HG03469 (cell line): ENCODE results near the gene LRRC31.

Source experiments
- ATAC-seq: cut with Tn5 transposase; IDR thresholded peaks from one replicate; pipeline ENCODE4 v1.9.1; 2021; ENCODE audit warnings: mild to moderate bottlenecking, moderate library complexity, moderate number of reproducible peaks; ENCODE audit not compliant: unreplicated experiment

LRRC31 gene

GRCh38 chr3:169864270-169864669 is 5.5 kb downstream of the LRRC31 start:
- no peak for ATAC-seq

- ATAC-seq, result no peak
Observed at GRCh38 chr3:169863458-169863899, 6.3 kb downstream of the LRRC31 start.

DNA sequence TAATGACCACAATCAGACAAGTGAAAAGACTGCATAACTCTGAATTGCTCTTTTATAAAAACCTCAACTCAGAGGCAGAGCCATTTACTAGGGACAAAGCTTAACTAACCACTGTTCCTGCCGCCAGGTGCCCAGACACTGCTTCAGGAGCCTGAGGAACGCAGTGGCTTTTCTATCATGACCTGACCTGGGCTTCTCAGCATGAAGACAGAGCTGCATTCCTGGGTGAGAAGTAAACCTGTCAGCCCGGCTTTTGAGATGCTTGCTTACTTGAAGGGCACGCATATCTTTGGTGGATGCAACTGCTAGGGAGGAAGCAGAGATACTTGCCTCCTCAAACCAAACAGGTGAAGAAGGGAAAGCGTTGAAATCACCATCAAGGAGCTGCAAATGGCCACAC is 7.9 kb downstream of the LRRC31 start:
- no peak for ATAC-seq

- no peak for ATAC-seq
Observed at GRCh38 chr3:169857811-169858210, 11.9 kb downstream of the LRRC31 start.

- no peak for ATAC-seq
Observed at GRCh38 chr3:169855514-169855913, 14.2 kb downstream of the LRRC31 start.

DNA sequence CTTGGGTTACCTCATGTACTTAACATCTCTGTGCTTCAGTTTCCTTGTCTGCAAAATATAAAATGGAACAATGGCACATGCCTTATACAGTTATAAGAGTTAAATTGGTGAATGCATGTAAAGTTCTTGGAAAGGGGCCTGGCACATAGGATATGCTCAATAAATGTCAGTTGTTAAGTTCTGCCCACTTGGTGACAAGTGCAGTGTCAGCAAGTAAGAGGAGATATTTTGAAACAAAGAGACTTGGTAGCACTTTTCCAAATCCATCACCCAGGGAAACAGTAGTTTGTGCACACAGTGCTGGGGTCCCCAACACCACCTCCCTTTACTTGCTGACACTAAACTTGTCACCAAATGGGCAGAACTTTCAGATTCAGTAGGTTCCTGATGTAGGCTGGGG is 19.1 kb downstream of the LRRC31 start:
- ATAC-seq, result no peak

DNA sequence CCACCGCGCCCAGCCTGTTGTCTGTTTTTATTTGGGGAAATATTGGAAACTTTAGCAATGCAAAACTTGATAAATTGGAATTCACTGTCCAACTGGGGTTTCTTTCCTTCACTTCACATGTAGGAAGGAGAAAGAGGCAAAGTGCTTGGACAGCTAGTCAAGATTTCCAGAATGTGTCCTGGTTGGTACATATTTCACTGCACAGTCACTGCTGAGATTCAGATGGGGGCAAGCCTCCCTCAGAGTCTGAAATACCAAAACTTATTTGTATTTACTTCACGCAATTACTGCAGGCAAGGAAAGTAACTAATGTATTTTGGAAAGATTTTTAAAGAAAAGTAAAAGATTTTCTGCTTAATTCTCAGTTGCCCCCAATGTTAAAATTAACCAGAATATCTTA is 21.0 kb downstream of the LRRC31 start:
- ATAC-seq, result no peak

DNA sequence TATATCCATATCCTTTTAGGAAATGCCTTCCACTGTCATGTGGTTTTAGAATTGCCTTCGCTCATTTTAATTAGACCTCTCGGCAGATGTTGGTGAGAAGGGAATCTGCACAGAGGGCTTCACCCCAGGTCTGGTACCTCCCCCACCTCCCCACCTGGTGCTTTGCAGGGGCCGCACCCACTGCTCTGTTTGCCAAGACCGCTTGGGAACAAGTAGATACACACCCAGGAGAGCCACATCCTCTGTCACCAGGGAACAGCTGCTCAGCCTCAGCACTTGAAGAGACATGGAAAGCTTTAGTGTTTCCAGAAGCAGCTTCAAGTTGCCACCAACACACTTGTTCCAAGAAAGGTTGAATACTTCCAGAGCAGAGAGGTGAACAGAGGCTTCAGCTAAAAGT is 21.8 kb downstream of the LRRC31 start:
- no peak for ATAC-seq

DNA sequence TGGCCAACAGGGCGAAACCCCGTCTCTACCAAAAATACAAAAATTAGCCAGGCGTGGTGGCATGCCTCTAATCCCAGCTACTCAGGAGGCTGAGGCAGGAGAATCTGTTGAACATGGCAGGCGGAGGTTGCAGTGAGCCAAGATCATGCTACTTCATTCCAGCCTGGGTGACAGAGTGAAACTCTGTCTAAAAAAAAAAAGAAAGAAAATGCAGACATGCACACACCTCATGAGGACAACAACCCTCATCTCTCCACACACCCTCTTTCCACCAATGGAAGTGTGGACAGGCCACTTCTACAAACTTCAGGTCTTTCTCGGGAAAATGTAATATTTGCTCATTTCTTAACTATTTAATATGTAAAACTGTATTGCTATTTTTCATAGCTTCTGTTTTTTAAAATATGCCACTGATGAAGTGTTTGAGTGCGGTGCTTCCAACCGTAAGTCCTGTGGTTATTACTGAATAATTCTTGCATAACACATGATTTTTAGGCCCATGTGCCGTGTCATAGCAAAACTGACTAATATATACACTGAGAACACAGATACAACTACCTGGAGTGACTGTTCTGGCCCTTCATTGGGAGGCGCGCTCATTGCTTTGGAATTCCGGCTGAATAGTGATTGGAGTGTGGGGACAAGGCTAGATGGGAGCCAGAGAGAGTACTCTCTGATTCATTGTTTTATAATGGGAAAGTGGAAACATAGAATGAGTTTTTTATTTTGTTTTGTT is 23.1 kb downstream of the LRRC31 start:
- peak; percentile 97 for ATAC-seq

GRCh38 chr3:169842960-169843359 is 26.8 kb downstream of the LRRC31 start:
- ATAC-seq, result no peak

DNA sequence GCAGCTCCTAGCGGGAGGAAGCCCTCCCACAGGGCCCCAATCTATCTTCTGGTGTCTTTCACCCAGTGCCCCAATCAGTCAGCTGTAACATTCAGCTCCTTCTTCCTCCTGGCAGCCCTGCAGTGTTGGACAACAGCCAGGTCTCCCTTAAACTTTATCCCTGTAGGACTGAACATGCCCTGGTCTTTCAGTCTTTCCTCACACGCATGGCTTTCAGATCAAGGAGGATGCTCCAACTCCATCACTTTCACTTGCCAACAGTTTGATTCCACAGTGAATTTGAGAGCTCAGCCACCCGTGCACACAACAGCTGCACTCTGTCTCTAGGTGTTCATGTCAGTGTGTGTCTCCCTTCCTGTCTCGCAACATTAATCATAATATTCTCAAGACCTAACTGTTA is 28.6 kb downstream of the LRRC31 start:
- peak; percentile 74 for ATAC-seq

DNA sequence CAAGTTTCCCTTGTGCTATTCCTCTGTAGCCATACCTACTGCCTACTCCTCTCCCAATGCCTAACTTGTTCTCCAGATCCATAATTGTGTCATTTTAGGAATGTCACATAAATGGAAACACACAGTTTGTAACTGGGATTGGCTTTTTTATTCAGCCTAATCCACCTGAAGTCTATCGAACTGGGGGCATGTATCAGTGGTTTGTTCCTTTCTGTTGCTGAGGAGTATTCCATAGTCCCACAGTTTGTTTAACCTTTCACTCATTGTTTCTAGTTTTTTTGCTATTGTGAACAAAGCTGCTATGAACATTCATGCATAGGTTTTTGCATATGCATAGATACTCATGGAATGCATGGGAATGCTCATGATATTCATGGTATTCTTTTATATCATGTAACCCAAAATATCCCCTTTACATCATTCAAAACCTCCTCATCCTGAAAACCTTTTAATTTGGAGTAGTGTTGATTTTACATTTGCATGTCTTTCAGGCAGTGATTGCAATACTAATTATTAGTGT is 31.2 kb downstream of the LRRC31 start:
- no peak for ATAC-seq

GRCh38 chr3:169836942-169837275 is 32.8 kb downstream of the LRRC31 start:
- ATAC-seq, result no peak

GRCh38 chr3:169836078-169836941 is 33.4 kb downstream of the LRRC31 start:
- peak; percentile 71 for ATAC-seq

GRCh38 chr3:169835533-169835932 is 34.2 kb downstream of the LRRC31 start:
- ATAC-seq, result no peak

- ATAC-seq, result no peak
Observed at GRCh38 chr3:169827712-169828111, 42.0 kb downstream of the LRRC31 start.

DNA sequence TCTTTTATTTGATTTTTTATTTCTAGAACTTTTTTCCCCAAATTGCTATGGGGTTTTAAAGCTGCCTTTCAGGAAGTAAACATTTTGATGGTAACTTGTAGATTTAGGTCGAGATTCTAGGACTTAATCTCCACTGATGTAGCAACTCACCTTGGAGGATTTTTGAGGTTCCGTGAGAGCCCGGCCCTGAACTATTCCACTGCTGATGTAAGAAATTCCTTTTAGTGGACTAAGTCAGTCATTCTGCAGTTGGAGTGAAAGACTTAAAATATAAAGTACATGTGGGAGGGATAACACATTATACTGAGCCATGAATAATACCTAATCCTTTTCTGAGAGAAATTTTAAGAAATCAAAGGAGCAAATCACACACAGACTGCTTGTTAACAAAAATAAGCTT is 44.4 kb downstream of the LRRC31 start:
- ATAC-seq, result no peak

GRCh38 chr3:169822983-169823382 is 46.8 kb downstream of the LRRC31 start:
- ATAC-seq, result no peak

GRCh38 chr3:169822540-169822939 is 47.2 kb downstream of the LRRC31 start:
- no peak for ATAC-seq

GRCh38 chr3:169822091-169822490 is 47.6 kb downstream of the LRRC31 start:
- ATAC-seq, result no peak

DNA sequence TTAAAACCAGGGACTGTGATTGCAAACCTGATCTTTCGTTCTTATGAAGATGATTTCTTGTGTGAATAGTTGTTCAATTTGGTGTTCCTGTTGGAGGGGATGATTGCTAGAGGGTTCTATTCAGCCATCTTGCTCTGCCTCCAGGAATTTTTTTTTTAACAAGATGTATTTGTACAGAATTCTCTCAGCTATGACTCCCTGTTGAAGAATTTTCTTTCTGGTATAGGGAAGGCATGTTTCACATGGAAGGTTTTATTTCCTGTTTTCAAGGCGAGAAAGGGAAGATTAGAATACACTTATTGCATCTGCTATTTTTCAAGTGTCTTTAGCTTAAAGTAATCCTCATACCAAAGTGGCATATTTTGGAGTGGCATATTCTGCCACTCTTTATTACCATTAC is 51.4 kb downstream of the LRRC31 start:
- ATAC-seq, result no peak

DNA sequence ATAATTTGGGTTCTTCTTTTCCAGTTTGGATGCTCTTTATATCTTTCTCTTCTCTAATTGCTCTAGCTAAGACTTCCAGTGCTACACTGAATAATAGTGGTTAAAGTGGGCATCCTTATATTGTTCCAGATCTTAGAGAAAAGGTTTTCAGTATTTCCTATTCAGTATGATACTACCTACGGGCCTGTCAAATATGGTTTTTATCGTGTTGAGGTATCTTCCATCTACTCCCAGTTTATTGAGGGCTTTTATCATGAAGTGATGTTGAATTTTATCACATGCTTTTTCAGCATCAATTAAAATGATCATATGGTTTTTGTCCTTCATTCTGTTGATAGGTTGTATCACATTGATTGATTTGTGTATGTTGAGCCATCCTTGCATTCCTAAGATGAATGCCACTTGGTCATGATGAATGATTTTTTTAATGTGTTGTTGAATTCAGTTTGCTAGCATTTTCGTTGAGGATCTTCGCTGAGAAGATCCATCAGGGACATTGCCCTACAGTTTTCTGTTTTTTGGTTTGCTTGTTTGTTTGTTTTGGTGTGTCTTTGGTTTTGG is 54.1 kb downstream of the LRRC31 start:
- no peak for ATAC-seq
